ENCODE data around the gene TMPRSS9. TPM values are rescaled to one million over a fixed set of nuclear protein-coding genes. Genes with fewer than 3 reads are reported as not detected.
A peak's percentile ranks its signal among the peaks of the same experiment; 100 is the strongest.

Gene TMPRSS9
- total RNA-seq, 3 donors from 2014 or later (not counting 1 experiment from before 2014, with no cell fraction given): not detected

DNA sequence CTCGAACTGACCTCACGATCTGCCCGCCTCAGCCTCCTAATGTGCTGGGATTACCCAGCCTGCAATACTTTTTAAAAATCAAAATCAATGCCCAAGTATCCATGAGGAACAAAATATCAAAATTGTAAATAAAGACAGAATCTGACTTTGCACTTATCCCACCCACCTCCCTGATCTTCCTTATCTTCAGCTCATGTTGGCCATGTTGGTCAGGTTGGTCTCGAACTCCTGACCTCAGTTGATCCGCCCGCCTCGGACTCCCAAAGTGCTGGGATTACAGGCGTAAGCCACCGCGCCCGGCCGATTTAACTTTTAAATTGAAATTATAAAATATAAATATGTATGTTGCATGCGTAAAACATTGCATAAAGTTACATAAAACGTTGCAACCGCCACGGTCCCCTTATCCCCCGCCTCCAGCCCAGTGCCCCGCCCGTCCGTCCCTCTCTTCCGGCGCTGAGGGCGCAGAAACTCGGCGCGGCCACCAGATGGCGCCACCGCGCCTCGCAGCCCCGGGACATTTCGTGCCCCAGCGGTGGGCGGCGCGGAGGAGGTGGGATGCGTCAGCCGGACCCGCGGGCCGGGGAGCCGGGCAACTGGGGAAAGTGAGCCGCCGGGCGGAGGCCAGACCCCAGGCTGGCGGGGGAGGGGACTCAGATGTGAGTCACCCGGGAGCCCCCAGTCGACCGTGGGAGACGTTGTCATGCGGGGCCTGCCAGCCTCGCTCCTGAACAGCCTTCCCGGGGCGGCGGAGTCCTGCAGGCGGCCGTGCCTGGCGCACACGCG lies 114.4 kb downstream of the TMPRSS9 start:
- H3K4me3 ChIP-seq (ENCODE audit: low read length): peak overlapping the region; percentile 93
- no peak overlapping the region for H3K27ac ChIP-seq (ENCODE audit: low read length)
- peak overlapping the region; percentile 96 to 98 for H3K27ac Mint-ChIP-seq
- TF ChIP-seq, protein P1, sequence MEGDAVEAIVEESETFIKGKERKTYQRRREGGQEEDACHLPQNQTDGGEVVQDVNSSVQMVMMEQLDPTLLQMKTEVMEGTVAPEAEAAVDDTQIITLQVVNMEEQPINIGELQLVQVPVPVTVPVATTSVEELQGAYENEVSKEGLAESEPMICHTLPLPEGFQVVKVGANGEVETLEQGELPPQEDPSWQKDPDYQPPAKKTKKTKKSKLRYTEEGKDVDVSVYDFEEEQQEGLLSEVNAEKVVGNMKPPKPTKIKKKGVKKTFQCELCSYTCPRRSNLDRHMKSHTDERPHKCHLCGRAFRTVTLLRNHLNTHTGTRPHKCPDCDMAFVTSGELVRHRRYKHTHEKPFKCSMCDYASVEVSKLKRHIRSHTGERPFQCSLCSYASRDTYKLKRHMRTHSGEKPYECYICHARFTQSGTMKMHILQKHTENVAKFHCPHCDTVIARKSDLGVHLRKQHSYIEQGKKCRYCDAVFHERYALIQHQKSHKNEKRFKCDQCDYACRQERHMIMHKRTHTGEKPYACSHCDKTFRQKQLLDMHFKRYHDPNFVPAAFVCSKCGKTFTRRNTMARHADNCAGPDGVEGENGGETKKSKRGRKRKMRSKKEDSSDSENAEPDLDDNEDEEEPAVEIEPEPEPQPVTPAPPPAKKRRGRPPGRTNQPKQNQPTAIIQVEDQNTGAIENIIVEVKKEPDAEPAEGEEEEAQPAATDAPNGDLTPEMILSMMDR (IDR thresholded peaks at IDR 0.05): peak; percentile 96
- 8% methylated on average over 60 of the region's 60 CpGs for WGBS (ENCODE audit: insufficient coverage)
- H3K36me3 ChIP-seq (ENCODE audit: control insufficient read depth, insufficient read depth, low read length): peaks cover 3% of the 10 kb centered on the region
- ATAC-seq: peak; percentile 41 to 74 (median 54)
- peaks cover 27 to 50% of the 10 kb centered on the region in 2 donors for H3K4me1 Mint-ChIP-seq
- no peaks in the 10 kb centered on the region for H3K9me3 Mint-ChIP-seq
- H3K4me1 ChIP-seq (ENCODE audit: control insufficient read depth, insufficient read depth, low read length): peaks cover 41% of the 10 kb centered on the region
- H3K27me3 Mint-ChIP-seq (ENCODE audit: low read depth in 2 of 2): no peaks in the 10 kb centered on the region
- intact Hi-C loops (cut with micrococcal nuclease): loop anchor here (1.0 to 5.0 kb wide), 4 partner anchors 78 to 163 kb away; no protein-coding TSS in a partner anchor
- DNase-seq: peak; percentile 87 to 93
- H3K9me3 ChIP-seq (ENCODE audit: control insufficient read depth, insufficient read depth, low read length): no peaks in the 10 kb centered on the region
- no peaks in the 10 kb centered on the region for H3K36me3 Mint-ChIP-seq
- no peaks in the 10 kb centered on the region for H3K27me3 ChIP-seq (ENCODE audit: control insufficient read depth, insufficient read depth, low read length)
- H3K4me3 Mint-ChIP-seq: peak overlapping the region; percentile 97

DNA sequence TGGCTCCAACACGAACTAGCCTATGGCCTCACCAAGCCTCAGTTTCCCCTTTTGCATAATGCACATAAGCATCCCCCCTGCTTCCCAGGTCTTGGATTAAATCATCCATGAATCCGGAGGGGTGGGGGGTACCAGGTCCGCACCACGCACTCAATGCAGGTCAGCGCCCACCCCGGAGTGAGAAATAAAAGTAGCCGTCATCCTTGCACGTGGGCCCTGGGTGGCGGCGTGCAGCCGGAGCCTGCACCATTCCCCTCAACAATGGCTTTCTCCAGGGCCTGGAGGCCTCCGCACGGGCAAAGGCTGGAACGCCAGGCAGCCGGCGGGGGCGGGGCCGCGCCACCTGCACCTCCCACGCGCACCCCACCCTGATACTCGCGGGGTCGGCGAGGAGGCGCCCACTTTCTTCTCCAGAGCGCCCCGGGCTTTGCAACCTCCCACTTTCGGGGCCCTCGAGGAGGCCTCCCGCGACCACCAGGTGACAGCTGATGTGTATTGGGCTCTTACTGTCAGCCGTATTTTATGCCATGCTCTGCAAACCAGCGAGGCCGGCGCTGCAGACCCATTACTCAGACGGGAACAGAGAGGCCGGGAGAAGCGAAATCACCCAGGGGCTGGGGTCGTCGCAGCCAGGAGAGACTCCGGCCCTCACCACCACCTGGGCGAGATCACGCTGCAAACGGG lies 115.1 kb downstream of the TMPRSS9 start:
- Histone ChIP-seq H3K4me3 (ENCODE audit: low read length) (peak overlapping the region; percentile 93), H3K4me1 (ENCODE audit: control insufficient read depth, insufficient read depth, low read length) (peaks cover 48% of the 10 kb centered on the region), H3K9me3 (ENCODE audit: control insufficient read depth, insufficient read depth, low read length) (no peaks in the 10 kb centered on the region), H3K36me3 (ENCODE audit: control insufficient read depth, insufficient read depth, low read length) (peaks cover 3% of the 10 kb centered on the region), H3K27ac (ENCODE audit: low read length) (peak overlapping the region; percentile 40), H3K27me3 (ENCODE audit: control insufficient read depth, insufficient read depth, low read length) (no peaks in the 10 kb centered on the region)
- H3K4me1 Mint-ChIP-seq: peaks cover 27 to 52% of the 10 kb centered on the region in 2 donors
- no peaks in the 10 kb centered on the region for H3K9me3 Mint-ChIP-seq
- TF ChIP-seq, protein P1 (IDR thresholded peaks at IDR 0.05): no peak
- H3K27ac Mint-ChIP-seq: peak overlapping the region; percentile 96 to 98
- DNase-seq (peak; percentile 44 to 73), ATAC-seq (no peak)
- H3K27me3 Mint-ChIP-seq (ENCODE audit: low read depth in 2 of 2): no peaks in the 10 kb centered on the region
- peak overlapping the region; percentile 97 for H3K4me3 Mint-ChIP-seq
- H3K36me3 Mint-ChIP-seq: no peaks in the 10 kb centered on the region
- under 1% methylated on average over 45 of the region's 45 CpGs for WGBS (ENCODE audit: insufficient coverage)
- intact Hi-C loops (cut with micrococcal nuclease): loop anchor here (2.0 to 5.0 kb wide), 2 partner anchors 77 to 138 kb away; no protein-coding TSS in a partner anchor

Other genes starting within 250 kb of the TMPRSS9 start
- 10 to 100 TPM; 74.6 to 93.1 (median 87.5) TPM for gene AP3D1, start 208.7 kb upstream of the TMPRSS9 start, total RNA-seq
- 10 to 100 TPM; 42.5 to 62.1 (median 54.3) TPM for gene DOT1L, start 196.3 kb upstream of the TMPRSS9 start, total RNA-seq
- 10 to 100 TPM; 36.7 to 45.8 (median 44.7) TPM for gene PLEKHJ1, start 123.9 kb upstream of the TMPRSS9 start, total RNA-seq
- gene SF3A2, start 123.4 kb upstream of the TMPRSS9 start, total RNA-seq: 100 to 1,000 TPM; 143 to 165 (median 147) TPM
- gene AMH, start 110.9 kb upstream of the TMPRSS9 start, total RNA-seq: 1 to 10 TPM in 1 of 3 donors, under 1 TPM in 2; 0.55 to 2.1 (median 0.88) TPM
- gene JSRP1, start 103.8 kb upstream of the TMPRSS9 start, total RNA-seq: 1 to 10 TPM in 1 of 3 donors, under 1 TPM in 1, not detected in 1; 0.82 to 2.0 TPM
- gene PEAK3, start 78.1 kb upstream of the TMPRSS9 start, total RNA-seq: 1 to 10 TPM; 5.7 to 9.5 (median 8.4) TPM
- 1 to 10 TPM in 1 of 3 donors, under 1 TPM in 2; 0.68 to 1.0 (median 0.84) TPM for gene LINGO3, start 52.1 kb upstream of the TMPRSS9 start, total RNA-seq
- 10 to 100 TPM; 52.0 to 80.2 (median 77.4) TPM for gene LSM7, start 31.7 kb upstream of the TMPRSS9 start, total RNA-seq
- 10 to 100 TPM; 63.2 to 83.8 (median 79.7) TPM for gene SPPL2B, start 31.6 kb upstream of the TMPRSS9 start, total RNA-seq
- 10 to 100 TPM; 24.7 to 30.4 (median 25.1) TPM for gene TIMM13, start 67.3 kb downstream of the TMPRSS9 start, total RNA-seq
- gene LMNB2, start 96.7 kb downstream of the TMPRSS9 start, total RNA-seq: 10 to 100 TPM; 12.0 to 23.7 (median 19.3) TPM
- gene GADD45B, start 115.9 kb downstream of the TMPRSS9 start, total RNA-seq: 100 to 1,000 TPM; 198 to 247 (median 212) TPM

Measured in natural killer cell (primary cell).